T-helper 22 cell (primary cell): ENCODE data around the gene NSUN2.
"Not testable (repeated sequence)": the region's sequence is repeated elsewhere in the genome, so short reads cannot be mapped to it uniquely, and the experiment has no call there.

Experiments
- DNase-seq: peaks from one replicate; pipeline ENCODE4 v3.0.0-alpha.2; 2020; ENCODE audit warnings: low read depth

NSUN2 gene

DNA sequence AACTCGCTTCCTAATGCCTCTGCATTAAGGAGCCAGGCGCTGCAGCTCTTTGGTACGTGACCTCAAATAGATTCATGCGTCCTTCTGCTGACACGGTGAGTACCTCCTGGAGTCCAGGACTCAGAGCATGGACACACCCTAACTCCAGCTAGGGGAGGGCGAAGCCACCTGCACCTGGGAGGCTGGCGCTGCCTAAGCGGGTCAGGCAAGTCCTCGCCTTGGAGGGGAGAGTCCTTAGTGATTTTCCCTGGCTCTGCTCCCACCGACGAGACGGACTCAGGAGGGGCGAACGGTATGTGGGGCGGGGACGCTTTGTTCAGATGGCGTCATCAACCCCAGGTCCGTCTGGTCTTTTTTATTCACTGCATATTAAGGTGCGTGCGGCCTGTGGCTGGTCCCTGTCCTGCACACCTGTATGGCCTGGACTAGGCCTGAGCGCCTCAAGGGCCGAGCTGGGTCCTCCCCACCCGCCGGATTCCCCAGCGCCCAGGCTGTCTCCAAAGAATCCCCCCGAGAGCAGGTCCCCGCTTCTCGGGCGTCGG lies 50.3 kb downstream of the NSUN2 start:
- DNase-seq, result no peak

- DNase-seq, result no peak
These were observed 51.1 kb downstream of the NSUN2 start for GRCh38 chr5:6581559-6582426.

- DNase-seq, result no peak
These were observed 51.8 kb downstream of the NSUN2 start for GRCh38 chr5:6581090-6581489.

GRCh38 chr5:6579535-6579934 lies 53.3 kb downstream of the NSUN2 start:
- no peak for DNase-seq

- DNase-seq, result no peak
These were observed 54.0 kb downstream of the NSUN2 start for GRCh38 chr5:6578676-6579343.

GRCh38 chr5:6576861-6577501 lies 55.9 kb downstream of the NSUN2 start:
- DNase-seq, result no peak

- DNase-seq, result no peak
These were observed 58.2 kb downstream of the NSUN2 start for GRCh38 chr5:6574537-6575245.

DNA sequence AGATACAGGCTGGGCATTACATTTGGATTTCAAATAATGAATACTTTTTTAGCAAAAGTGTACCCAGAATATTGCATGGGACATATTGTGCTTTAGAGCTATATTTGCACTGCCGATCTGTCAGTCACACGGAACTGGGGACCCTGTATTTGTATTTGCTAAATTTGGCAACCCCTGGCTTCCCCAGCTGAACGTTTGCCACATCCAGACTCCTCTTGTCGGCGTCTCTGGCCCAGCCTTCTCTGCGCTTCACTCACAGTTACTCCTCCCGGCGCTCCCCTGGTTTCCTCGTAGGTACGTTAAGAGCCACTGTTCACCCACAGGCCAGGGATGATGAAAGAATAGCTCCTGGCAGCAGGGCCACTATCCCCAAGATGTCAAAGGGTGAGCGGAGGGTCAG lies 58.7 kb downstream of the NSUN2 start:
- DNase-seq, result no peak

DNA sequence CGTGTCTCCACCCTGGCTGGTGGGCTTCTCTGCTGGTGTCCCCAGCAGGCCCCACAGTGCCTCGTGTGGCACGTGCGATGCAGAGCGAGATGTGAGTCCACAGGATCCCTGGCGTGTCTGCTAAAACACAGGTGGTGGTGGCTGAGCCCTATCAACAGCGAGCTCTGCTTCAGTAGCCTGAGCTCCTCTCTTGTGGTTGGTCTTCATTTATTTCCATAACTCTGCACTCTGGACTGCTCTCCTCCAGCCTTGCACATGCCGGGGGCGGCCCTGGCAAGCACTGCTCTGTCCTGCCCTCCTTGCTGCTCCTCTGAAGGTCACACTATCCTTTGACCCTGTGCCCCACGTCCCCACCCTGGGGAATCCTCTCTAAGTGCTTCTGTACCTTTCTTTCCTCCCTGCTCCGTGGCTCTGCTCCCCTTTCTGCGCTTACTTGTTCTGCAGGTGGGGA lies 59.2 kb downstream of the NSUN2 start:
- DNase-seq, result no peak

- no peak for DNase-seq
These were observed 59.9 kb downstream of the NSUN2 start for GRCh38 chr5:6572825-6573380.

GRCh38 chr5:6572086-6572824 lies 60.6 kb downstream of the NSUN2 start:
- no peak for DNase-seq

- not testable (repeated sequence) for DNase-seq
These were observed 61.2 kb downstream of the NSUN2 start for GRCh38 chr5:6571607-6572006.

GRCh38 chr5:6570530-6570929 lies 62.3 kb downstream of the NSUN2 start:
- DNase-seq, result no peak

- DNase-seq, result no peak
These were observed 64.0 kb downstream of the NSUN2 start for GRCh38 chr5:6568889-6569288.

GRCh38 chr5:6568383-6568782 lies 64.5 kb downstream of the NSUN2 start:
- DNase-seq, result no peak

- DNase-seq, result no peak
These were observed 65.0 kb downstream of the NSUN2 start for GRCh38 chr5:6567835-6568234.

- no peak for DNase-seq
These were observed 65.8 kb downstream of the NSUN2 start for GRCh38 chr5:6567068-6567467.

- no peak for DNase-seq
These were observed 67.4 kb downstream of the NSUN2 start for GRCh38 chr5:6565492-6565891.

DNA sequence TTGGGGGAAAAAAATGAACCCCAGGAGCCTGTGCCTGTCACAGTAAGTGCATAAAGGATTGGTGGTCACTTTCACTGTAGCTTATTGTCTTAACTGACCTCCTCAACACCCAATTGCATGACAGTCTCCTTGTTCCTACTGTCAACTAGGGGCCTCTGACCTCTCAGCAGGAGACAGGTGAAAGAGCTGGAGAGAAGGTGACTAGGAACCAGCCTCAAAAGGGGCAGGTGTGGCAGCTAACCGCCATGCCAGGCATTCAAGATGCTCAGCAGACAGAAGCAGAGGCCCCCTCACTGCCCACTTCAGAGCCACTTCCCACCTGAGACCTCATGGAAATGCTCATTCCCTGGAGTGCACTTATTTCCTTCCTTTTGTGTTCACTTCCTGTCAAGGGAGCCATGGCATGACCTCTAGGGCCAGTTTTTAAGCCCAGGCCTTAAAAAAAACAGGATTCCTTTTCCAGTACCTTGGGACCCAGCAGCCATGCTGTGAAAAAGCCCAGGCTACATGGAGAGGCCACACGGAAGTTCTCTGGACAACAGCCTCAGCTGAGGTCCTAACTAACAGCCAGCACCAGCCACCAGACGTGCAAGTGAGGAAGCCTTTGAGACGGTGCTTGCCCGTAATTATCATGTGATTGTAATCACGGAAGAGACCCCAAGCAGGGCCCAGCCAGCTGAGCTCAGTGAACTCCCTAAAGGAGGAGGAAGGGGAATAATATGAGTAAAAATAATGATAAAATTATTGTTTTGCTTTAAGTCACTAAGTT lies 74.9 kb downstream of the NSUN2 start:
- DNase-seq, result no peak

GRCh38 chr5:6556802-6557102 lies 76.1 kb downstream of the NSUN2 start:
- DNase-seq, result no peak
